LoVo (cell line): ENCODE measurements around the gene KRTAP6-3.

ENCODE experiments used
- DNase-seq: peaks from one replicate; pipeline ENCODE4 v3.0.0-alpha.2; 2016; ENCODE audit warnings: low spot score

The KRTAP6-3 gene, protein sequence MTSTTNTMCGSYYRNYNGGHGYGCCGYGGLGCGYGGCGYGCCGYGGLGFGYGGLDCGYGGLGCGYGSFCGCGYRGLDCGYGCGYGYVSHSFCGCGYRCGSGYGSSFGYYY

DNA sequence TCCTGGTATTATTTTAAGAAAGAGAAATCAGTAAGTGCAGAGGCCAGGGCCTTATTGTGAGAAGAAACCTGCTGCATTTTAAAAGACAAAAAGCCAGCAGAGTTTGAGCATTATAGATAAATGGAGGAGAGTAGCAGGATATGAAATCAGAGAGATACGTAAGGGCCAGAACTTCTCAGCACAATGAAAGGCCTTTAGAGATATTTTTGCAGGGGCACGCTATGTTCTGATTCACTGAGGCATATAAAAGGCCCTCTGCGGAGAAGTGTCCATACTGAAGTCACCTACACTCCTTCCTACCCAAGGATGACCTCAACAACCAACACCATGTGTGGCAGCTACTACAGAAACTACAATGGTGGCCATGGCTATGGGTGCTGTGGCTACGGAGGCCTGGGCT, at the start of gene KRTAP6-3:
Gene KRTAP6-3, plus strand, starts transcription at position 301 of the 400 bp plus-strand sequence. Its CDS starts 6 bp downstream, at position 307.
- no peak for DNase-seq

DNA sequence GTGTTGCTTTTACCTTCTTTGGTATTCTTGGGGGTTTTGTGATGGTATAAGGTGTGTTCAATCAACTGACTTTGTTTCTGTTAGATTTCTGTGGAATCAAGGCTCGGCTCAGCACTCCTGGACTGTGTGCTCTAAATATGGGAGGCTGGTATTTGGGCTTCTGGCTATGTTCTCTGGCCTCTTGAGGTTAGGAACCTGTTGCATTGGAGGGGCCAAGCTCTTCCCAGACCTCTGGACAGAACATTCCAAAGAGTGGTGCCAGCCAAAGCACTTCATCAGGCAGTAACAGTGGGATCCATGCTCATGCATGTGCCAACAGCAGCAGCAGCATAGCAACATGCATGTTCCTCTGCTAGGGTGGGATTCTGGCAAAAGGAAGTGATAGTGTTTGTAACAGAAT, 39.5 kb upstream of the KRTAP6-3 start:
- no peak for DNase-seq

DNA sequence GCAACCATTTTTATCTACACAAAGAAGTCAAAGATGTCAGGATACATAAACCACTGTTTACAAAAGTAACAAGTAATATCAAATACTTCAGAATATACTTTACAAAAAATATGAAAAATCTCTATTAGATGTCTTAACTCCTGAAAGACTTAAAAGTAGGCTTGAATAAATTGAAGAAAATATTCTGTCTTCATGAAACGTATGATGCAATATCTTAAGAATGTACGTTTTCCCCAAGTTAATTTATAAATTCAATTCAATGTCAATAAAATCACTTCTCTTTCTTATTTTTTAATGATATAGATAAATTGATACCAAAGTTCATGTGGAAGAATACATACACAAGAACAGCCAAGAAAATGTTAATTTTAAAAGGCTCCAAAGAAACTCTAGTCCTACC, 37.1 kb upstream of the KRTAP6-3 start:
- DNase-seq = no peak

DNA sequence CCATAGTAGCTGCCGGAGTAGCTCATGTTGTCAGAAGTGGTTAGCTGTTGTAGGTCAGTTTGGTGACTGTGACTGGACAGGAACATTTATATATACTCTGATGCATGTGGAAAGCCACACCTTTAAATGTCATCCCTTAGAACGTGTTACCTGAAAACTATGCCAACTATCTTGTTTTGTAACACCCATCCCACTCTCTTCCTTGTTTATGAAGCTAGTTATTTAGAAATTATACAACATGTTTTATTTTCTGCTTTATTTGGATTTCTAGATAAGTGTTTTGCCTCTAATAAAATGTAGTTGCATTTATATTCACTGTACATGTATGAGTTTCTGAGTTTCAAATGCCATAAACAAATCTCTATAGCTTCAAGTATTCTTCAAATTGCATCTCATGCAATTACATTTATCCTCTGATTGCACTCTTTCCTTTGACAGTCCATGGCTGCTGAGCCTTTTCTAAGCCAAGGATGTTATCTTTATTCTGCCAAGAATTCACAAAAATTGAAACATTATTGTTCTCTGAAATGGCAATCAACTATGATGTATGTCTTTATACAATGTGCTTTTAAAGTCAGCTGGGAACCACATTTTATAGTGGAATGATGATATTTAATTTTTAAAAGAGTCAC, 30.9 kb upstream of the KRTAP6-3 start, which contains the start of gene KRTAP19-7:
Gene KRTAP19-7, minus strand, starts transcription at position 51 of the 632 bp plus-strand sequence. Its CDS starts 25 bp downstream, at position 26.
- no peak for DNase-seq

DNA sequence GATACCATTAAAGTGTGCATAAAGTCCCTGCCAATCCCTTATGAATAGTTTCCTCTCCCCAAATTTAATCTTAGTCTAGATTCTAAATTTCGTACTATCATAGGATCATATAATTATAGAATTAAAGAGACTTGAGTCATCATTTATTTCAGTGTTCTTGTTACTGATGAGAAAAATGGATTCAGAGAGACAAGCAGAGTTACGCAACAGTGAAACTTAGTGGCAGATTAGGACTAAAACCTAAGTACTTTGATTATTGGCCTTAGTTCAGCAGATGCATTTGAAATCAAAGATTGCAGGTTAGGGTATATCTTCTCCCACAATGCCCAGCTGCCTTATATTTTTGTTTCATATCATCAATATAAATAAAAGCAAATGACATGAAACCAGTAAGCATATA, 30.3 kb upstream of the KRTAP6-3 start:
- no peak for DNase-seq

DNA sequence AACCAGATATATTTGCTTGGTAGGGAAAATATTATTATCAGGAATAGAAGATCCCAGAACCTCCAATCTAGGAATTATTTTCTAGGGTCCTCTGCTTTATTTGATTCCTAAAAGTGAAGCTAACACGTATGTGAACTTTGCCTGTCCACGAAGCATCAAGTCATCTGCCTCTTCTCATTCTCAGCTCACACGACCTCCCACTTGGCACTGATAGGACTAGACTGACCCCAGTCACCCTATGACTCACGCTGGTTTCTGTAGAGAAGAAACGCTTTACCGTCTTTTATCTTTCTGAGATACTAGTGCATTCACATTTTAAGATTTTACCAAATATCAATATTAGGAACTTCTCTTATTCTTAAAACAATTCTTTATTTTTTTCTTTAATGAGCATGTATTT, 29.2 kb upstream of the KRTAP6-3 start:
- no peak for DNase-seq

DNA sequence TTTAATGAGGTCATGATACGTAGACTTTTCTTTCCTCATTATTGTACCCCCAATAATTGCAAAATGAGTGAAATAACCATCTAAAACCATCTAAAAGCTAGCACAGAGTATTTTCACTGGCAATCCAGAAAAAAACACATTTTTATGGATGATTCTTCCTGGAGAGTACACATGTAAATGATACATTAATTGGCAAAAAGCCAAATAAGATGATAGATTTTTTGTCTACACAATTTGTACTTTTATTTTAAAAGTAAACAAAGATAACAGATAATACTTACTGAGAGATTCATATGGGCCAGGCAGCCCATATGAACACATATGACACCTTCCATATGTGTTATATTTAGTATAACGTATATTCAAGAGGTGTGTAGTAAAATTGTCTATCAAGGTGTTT, 28.6 kb upstream of the KRTAP6-3 start:
- no peak for DNase-seq

DNA sequence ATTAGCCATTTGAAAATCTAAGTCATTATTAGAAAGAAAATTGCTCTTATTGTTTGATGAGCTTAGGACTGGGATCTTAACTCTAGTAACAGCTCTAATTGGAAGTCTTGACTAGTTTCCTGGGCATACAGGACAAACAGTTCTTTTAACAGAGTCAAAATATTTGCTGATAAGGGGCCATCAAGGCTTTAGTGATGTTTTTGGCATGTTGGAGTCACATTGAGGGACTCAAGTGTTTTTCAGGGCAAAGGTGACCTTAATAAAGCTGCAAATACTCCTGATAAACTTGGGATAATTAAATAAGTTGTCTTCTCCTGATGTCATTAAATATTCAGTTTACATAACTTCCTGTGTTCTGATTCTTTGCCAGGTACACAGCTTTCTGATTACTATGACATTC, 24.6 kb upstream of the KRTAP6-3 start:
- no peak for DNase-seq

DNA sequence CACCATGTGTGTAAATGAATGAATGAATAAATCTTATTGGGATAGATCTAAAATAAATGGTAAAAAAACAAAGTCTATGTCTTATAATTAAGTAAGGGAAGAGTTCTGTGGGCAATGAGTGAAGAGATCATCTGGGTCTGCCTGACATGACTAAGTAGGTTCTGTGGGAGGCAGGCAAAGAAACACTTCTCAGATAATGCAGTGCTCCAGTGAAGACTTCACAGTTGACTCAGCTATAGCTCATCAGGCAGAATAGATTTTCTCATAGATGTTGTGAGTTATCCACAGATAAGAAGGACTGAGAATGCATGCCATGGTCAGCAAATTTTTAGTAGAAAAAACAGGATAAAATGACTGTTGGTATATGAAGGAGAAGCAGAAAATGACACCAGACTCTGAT, 14.5 kb upstream of the KRTAP6-3 start:
- no peak for DNase-seq

DNA sequence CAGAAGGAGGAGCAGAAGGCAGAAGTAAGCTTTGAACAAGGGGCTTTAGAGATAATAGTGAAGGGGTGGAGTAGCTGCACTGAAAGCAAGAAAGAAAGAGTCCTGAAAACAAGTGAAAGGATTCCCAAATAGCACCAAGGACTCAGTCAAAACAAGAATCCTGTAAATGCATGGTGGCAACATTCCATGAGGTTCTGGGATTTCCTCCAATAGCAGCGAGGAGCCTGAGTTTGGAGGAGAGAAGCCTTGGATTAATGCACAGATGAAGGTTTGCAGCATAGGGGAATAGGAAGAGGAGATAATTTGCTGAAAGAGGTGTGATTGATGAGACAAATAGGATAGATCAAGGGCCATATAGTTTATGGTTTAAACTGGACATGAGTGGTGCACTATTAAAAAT, 12.9 kb upstream of the KRTAP6-3 start:
- no peak for DNase-seq

DNA sequence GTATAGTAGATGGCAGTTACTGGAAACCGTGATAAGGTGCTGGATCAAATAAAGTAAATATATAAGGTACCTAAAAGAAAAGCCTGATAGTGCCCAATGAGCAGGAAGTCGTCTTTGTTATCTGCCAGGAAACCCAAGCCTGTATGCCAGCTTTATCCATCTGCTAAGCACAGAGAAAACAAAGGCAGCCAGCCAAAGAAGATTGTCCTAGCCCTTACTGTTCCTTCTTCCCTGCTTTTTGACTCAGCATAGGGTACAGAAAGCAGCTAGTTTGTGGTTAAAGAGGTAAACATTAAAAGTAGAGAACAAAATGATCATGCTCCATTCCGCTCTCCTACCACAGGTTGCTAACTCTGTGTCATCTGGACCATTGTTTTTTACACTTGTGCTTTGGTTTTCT, 12.1 kb upstream of the KRTAP6-3 start:
- DNase-seq = no peak

DNA sequence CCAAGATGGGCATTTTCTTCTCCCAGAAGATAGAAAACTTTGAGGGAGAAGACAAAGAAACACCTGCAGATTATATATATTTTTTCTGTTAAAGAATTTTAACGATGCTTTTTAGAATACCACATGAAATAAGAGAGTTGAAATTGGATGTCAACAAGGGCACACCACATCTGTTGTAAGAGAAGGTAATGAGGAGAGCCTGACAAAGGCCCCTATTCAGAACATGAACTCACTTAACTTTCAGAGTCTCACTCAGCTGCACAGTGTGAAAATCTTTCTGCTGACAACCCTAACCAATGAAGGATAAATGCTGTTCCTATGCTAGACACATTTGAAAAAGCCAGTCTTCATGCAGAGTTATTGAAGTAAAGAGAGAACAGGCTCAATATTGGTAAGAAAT, 9.4 kb upstream of the KRTAP6-3 start:
- no peak for DNase-seq

DNA sequence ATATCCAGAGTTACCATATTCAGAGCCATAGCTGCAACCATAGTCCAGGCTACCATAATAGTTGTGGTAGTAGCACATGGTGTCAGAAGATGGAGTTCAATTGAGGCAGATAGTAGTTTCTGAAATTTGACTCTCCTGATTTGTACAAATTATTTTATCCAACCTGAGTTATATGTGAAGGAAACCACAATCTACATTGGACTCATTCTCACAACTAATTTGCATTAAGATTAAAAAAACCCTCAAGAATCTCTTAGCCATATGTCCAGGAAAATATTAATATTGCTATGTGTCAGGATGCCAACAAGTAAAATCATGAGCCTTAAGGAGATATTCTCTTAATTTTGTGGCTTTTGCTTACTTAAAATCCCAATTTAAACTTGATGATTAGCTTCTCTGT, 1.9 kb upstream of the KRTAP6-3 start, which contains the start of gene KRTAP22-2:
Gene KRTAP22-2, minus strand, starts transcription at position 101 of the 400 bp plus-strand sequence.
- no peak for DNase-seq

DNA sequence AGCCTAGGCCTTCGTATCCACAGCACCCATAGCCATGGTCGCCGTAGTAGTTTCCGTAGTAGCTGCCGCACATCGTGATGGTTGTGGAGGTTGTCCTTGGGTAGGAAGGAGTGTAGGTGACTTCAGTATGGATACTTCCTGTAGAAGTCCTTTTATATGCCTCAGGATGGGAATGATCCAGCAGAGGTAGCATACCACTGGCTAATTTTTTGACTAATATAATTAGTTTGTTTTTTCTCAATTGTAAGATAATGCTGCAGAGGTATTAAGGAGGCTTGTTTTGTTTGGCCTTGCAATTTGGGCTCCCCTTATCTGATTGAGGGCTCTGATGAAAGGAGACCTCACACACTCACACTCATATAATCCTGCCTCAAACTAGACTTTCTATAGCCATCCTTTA, 6.6 kb downstream of the KRTAP6-3 start, which contains the start of gene KRTAP6-2:
Gene KRTAP6-2, minus strand, starts transcription at position 101 of the 400 bp plus-strand sequence. Its CDS starts 28 bp downstream, at position 73.
- DNase-seq = no peak

DNA sequence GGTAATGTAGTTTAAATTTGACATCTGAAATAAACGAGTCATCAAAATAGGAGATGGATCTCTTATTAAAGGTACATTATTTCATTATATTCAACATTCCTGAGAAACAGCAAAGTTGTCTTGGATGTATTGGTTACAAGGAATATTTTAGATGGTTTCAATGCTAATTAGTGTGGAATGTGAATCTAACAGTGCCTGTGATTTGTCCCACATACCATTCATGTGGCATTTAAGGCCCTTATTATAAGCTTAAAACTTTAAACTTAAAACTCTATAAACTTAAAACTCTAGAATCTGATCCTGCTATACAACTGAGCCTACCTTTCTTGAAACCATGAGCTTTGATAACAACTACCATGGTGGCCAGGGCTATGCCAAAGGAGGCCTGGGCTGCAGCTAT, 8.5 kb downstream of the KRTAP6-3 start, which contains the start of gene KRTAP22-1:
Gene KRTAP22-1, plus strand, starts transcription at position 301 of the 400 bp plus-strand sequence.
- DNase-seq = no peak

DNA sequence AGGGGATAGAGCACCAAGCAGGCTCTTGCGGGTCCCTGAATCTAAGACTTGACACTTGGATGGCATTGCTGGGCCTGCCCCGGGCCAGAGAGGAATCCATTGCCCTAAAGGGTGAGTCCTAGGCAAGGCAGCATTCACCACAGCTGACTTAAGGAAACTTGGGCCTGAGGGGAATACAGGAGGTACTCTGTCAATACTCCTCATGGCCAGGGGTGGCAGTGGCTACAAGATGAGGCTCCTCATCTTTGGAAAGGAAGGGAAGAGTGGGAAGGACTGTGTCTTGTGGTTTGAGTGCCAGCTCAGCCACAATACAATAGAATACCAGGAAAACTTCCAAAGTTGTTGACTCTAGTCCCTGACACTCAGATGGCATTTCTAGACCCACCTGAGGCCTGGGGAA, 13.7 kb downstream of the KRTAP6-3 start:
- no peak for DNase-seq

DNA sequence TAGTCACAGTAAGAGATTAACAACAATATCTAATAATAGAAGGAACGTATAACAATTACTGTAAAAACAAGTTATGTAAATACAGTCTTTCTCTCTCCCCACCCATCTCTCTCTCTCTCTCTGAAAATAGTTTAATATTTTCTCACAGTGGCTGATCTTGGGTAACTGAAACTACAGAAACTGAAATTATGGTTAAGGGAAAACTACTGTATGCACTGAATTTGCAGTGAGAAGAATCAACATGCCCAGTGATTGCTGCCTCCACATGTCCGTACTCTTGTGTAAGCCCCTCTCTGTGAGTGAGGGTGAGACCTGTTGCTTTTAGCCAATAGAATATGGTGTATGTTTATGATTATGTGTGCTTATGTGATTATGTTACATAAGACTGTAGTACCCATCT, 19.9 kb downstream of the KRTAP6-3 start:
- DNase-seq = no peak

DNA sequence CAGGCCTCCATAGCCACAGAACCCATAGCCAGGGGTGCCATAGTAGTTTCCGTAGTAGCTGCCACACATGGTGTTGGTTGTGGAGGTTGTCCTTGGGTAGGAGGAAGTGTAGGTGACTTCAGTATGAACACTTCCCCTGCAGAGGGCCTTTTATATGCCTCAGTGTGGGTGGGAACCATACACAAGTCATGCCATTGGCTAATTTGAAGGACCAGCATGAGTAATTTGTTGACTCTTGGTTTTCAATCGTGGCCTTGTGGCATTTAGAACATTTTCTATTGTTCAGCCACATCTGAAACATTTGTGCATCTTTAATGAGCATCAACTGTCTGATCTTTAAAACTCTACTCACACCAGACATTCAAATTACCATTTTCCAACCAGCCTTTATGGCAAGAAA, 21.6 kb downstream of the KRTAP6-3 start, which contains the start of gene KRTAP6-1:
Gene KRTAP6-1, minus strand, starts transcription at position 95 of the 400 bp plus-strand sequence. Its CDS starts 26 bp downstream, at position 69.
- DNase-seq = no peak

DNA sequence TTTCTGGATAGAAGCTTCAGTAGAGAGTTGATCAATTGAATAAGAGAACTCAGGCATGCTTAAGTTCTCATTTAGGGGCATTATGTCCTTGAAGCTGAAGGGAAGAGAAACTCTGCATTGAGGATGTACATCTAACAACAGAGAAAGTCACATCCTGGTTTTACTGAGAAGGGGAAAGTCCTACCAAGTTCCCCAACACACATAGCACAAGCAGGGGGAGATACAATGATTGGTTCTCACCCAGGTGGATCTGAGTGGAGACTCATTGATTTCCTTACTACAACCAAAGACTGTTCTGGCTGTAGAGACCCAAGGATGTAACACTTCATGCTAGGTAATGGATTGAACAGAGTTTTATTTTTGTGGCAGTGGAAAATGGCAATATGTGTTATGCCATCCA, 23.0 kb downstream of the KRTAP6-3 start:
- no peak for DNase-seq

DNA sequence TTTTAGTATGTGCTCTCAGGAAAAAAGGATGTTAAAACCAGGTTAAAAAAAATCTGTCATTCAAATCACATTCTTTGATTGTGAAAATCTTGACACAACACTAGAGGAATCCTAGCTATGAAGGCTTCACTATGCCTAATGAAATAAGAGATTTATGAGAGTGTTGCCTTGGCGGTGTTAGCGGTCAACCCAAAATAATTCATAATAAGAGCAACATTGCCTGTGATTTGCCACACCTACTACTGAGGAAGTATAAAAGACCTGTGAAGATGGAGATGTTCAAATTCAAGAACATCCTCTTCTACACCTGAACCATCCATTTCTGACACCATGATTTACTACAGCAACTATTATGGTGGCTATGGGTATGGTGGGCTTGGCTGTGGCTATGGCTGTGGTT, 23.9 kb downstream of the KRTAP6-3 start, which contains the start of gene KRTAP20-1:
Gene KRTAP20-1, plus strand, starts transcription at position 301 of the 400 bp plus-strand sequence. Its CDS starts 30 bp downstream, at position 331.
- no peak for DNase-seq

DNA sequence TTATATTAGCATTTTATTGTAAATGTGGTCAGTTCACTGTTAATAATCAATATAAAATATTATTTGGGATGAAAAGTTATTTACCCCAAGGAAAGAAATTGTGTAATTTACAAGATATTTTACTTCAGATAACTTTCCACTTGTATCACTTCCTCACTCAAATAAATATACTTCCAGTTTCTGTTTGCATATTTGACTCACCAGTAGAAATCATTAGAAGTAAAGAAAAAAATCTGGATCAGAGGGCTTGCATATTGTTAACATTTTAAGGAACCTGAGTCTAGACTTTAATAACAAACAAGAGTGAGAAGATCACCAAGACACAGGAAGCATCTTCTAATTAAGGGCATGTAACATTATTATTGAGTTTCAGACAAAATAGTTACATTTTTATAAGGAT, 27.8 kb downstream of the KRTAP6-3 start:
- DNase-seq = no peak

DNA sequence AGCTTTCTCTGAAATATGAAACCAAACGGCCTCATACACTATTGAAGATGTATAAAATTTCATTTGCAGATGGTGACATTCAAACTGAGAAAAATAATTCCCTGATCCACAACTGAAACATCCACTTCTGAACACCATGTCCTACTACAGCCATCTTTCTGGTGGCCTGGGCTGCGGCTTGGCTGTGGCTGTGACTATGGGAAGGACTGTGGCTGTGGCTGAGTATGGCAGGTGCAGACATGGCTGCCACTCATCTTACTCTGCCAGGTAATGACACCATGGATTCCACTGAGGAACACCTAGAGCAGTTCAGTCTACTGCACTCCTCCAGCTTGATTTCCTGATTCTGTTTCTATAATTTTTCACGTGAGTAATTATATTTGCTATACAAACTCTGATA, 28.3 kb downstream of the KRTAP6-3 start, which contains the start of gene KRTAP20-4:
Gene KRTAP20-4, plus strand, starts transcription at position 106 of the 400 bp plus-strand sequence.
- no peak for DNase-seq

DNA sequence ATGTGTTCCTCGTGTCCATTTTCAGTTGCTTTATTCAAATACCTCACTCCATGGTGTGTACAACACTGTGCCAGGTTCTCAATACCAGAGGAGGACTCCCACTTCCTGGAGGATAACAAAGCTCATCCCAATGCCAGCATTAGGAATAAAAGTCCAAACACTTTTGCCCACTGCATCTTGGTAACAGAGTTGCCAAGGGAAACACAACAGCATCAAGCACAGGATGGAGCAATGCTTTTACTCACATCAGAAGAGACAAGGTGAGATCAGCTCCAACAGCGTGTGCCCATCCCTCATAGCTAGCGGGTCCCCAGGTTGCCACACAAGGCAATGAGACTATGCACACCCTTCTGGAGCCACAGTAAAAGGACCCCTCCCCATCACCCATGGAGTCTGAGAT, 31.1 kb downstream of the KRTAP6-3 start:
- DNase-seq = no peak
